Hepatocyte (in vitro differentiated cells): ENCODE results near the gene PPFIBP2. TPM values are rescaled to one million over a fixed set of nuclear protein-coding genes. Genes with fewer than 3 reads are reported as not detected.

Experiments
- DNase-seq: peaks from one replicate; pipeline ENCODE4 v3.0.0-alpha.2; 2016; ENCODE audit warnings: low spot score
- H2AFZ ChIP-seq: fragments of 200-600 bp; sonication (generic); 2 replicates; pipeline ENCODE4 v1.6.0; 2016; ENCODE audit warnings: antibody characterized with exemption, mild to moderate bottlenecking
- H3K27ac ChIP-seq: fragments of 200-600 bp; sonication (generic); 2 replicates; pipeline ENCODE4 v1.5.1; 2016; ENCODE audit warnings: mild to moderate bottlenecking
- H3K27me3 ChIP-seq: fragments of 200-600 bp; sonication (generic); 2 replicates; pipeline ENCODE4 v1.6.1; 2016
- H3K36me3 ChIP-seq: fragments of 200-600 bp; sonication (generic); replicated peaks from 2 replicates; pipeline ENCODE4 v1.5.1; 2016; ENCODE audit warnings: low read depth; ENCODE audit not compliant: insufficient read depth
- H3K4me1 ChIP-seq: fragments of 200-600 bp; sonication (generic); 2 replicates; pipeline ENCODE4 v1.5.1; 2016; ENCODE audit warnings: mild to moderate bottlenecking, moderate library complexity; ENCODE audit not compliant: insufficient read depth
- H3K4me2 ChIP-seq: fragments of 200-600 bp; sonication (generic); 2 replicates; pipeline ENCODE4 v1.6.0; 2016
- H3K4me3 ChIP-seq: fragments of 200-600 bp; sonication (generic); 2 replicates; pipeline ENCODE4 v1.5.1; 2016; ENCODE audit warnings: mild to moderate bottlenecking
- H3K79me2 ChIP-seq: fragments of 200-600 bp; sonication (generic); 2 replicates; pipeline ENCODE4 v1.6.0; 2017; ENCODE audit warnings: mild to moderate bottlenecking
- H3K9me2 ChIP-seq: fragments of 200-600 bp; sonication (generic); replicated peaks from 2 replicates; pipeline ENCODE4 v1.6.0; 2017; ENCODE audit warnings: mild to moderate bottlenecking; ENCODE audit not compliant: insufficient read depth
- H3K9me3 ChIP-seq: fragments of 200-600 bp; sonication (generic); 2 replicates; pipeline ENCODE4 v1.5.1; 2016; ENCODE audit warnings: low read depth, mild to moderate bottlenecking
- H4K20me1 ChIP-seq: fragments of 200-600 bp; sonication (generic); 2 replicates; pipeline ENCODE4 v1.6.0; 2016; ENCODE audit warnings: mild to moderate bottlenecking; ENCODE audit not compliant: insufficient read depth, poor library complexity, severe bottlenecking
- CTCF ChIP-seq: fragments of 200-600 bp; sonication (generic); IDR thresholded peaks from 2 replicates; pipeline ENCODE4 v1.5.1; 2016; ENCODE audit warnings: antibody characterized with exemption, mild to moderate bottlenecking; ENCODE audit not compliant: poor library complexity
- EZH2 ChIP-seq: fragments of 200-600 bp; sonication (generic); IDR thresholded peaks from 2 replicates; pipeline ENCODE4 v1.6.1; 2016; ENCODE audit warnings: antibody characterized with exemption, mild to moderate bottlenecking, borderline replicate concordance
- EZH2phosphoT487 ChIP-seq: fragments of 200-600 bp; sonication (generic); IDR thresholded peaks from one replicate; pipeline ENCODE4 v1.6.1; 2018; ENCODE audit warnings: antibody characterized with exemption, mild to moderate bottlenecking, low read depth, moderate library complexity; ENCODE audit not compliant: unreplicated experiment, severe bottlenecking
- WGBS: methylation state at CpG from one replicate; pipeline ENCODE4 v1.1.6; 2016; ENCODE audit warnings: low lambda C conversion rate; ENCODE audit errors: missing lambda C conversion rate; 5-methylcytosine and 5-hydroxymethylcytosine counted together
- polyA plus RNA-seq: library from polyadenylated mRNA; unstranded; fragments of >200 nt; fragmentation: Nextera tagmentation; extraction: Ambion mirVana; gene quantifications from 2 replicates; pipeline ENCODE4 v1.2.1, GENCODE V29; 2016
- total RNA-seq: library from RNA; depleted of rRNA; stranded (reverse); fragments of >200 nt; gene quantifications from 2 replicates; pipeline ENCODE4 v1.2.3, GENCODE V29; 2014

The PPFIBP2 gene
- total and polyA plus RNA-seq, 2 experiments from 2014 or later: 33.9 to 55.8 TPM

DNA sequence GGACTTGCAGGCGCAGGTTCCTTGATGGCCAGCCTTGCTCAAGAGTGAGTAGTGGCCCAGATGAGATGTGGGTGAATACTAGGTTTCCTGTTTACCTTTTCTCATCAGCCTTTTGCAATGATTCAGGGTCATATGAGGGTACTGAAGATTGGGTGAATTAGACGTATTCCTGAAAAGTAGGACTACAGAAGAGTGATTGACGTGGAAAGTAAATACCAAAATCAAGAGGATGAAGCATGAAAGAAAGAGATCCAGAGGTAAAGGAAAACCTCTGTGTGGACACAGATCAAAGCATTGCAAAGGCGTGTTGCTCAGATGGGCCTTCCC is 99.6 kb downstream of the PPFIBP2 start:
- 74% methylated on average over 4 of the region's 4 CpGs for WGBS
- Histone ChIP-seq H3K27ac (peak overlapping the region; percentile 85), H4K20me1 (no peaks in the 10 kb centered on the region), H3K79me2 (peaks cover 62% of the 10 kb centered on the region), H3K4me1 (peaks cover 32% of the 10 kb centered on the region), H2AFZ (no peak overlapping the region), H3K36me3 (no peaks in the 10 kb centered on the region), H3K4me2 (peak overlapping the region; percentile 33), H3K4me3 (no peak overlapping the region), H3K9me3 (no peaks in the 10 kb centered on the region), H3K27me3 (no peaks in the 10 kb centered on the region), H3K9me2 (no peaks in the 10 kb centered on the region)
- no peak for TF ChIP-seq EZH2phosphoT487
- no peak for TF ChIP-seq CTCF
- TF ChIP-seq EZH2: no peak
- no peak for DNase-seq

- no peak for DNase-seq
- H2AFZ ChIP-seq: no peak overlapping the region
- H3K27ac ChIP-seq: no peak overlapping the region
- H3K27me3 ChIP-seq: no peaks in the 10 kb centered on the region
- no peaks in the 10 kb centered on the region for H3K9me3 ChIP-seq
- H3K9me2 ChIP-seq: no peaks in the 10 kb centered on the region
- TF ChIP-seq EZH2 (no peak), EZH2phosphoT487 (no peak), CTCF (no peak)
- no peak overlapping the region for H3K4me3 ChIP-seq
- H4K20me1 ChIP-seq: no peaks in the 10 kb centered on the region
- H3K36me3 ChIP-seq: no peaks in the 10 kb centered on the region
- no peak overlapping the region for H3K4me2 ChIP-seq
- peaks cover 32% of the 10 kb centered on the region for H3K4me1 ChIP-seq
- peaks cover 59% of the 10 kb centered on the region for H3K79me2 ChIP-seq
These were observed 100.9 kb downstream of the PPFIBP2 start for GRCh38 chr11:7614656-7615055.

DNA sequence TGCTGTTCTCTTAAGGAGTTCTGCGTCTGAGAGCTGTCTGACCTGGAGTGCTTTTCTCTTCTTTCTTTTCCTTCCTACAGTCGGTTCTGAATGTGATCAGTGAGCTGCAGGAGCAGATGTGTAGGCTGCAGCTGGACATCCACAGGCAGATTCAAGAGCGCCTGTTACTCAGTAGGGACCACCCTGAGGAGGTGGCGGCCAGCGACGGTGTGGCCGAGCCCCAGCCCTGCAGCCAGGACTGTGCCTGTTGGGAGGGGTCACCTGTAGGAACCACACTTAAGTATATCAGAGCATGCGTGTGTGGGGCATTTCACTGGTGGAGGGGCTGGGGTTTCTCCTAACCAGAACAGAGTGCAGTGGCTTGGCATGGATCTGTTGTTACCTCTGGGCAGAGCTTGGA is 103.2 kb downstream of the PPFIBP2 start:
- Histone ChIP-seq H3K4me2 (no peak overlapping the region), H3K4me3 (no peak overlapping the region), H4K20me1 (no peaks in the 10 kb centered on the region), H3K36me3 (no peaks in the 10 kb centered on the region), H2AFZ (no peak overlapping the region), H3K4me1 (peaks cover 18% of the 10 kb centered on the region), H3K27me3 (no peaks in the 10 kb centered on the region), H3K9me2 (no peaks in the 10 kb centered on the region), H3K9me3 (no peaks in the 10 kb centered on the region), H3K79me2 (peaks cover 52% of the 10 kb centered on the region), H3K27ac (no peak overlapping the region)
- whole genome bisulfite sequencing: 96% methylated on average over 8 of the region's 8 CpGs
- TF ChIP-seq CTCF (no peak), EZH2phosphoT487 (no peak), EZH2 (no peak)
- no peak for DNase-seq

GRCh38 chr11:7619322-7619721 is 105.5 kb downstream of the PPFIBP2 start:
- DNase-seq: no peak
- WGBS: 89% methylated on average over 3 of the region's 3 CpGs
- H2AFZ ChIP-seq: no peak overlapping the region
- no peak for TF ChIP-seq EZH2phosphoT487
- no peak for TF ChIP-seq EZH2
- no peak for TF ChIP-seq CTCF
- no peak overlapping the region for H3K4me2 ChIP-seq
- no peaks in the 10 kb centered on the region for H3K9me2 ChIP-seq
- H3K27me3 ChIP-seq: no peaks in the 10 kb centered on the region
- peaks cover 46% of the 10 kb centered on the region for H3K79me2 ChIP-seq
- H3K36me3 ChIP-seq: no peaks in the 10 kb centered on the region
- H3K4me1 ChIP-seq: no peaks in the 10 kb centered on the region
- no peaks in the 10 kb centered on the region for H3K9me3 ChIP-seq
- no peak overlapping the region for H3K4me3 ChIP-seq
- H4K20me1 ChIP-seq: no peaks in the 10 kb centered on the region
- no peak overlapping the region for H3K27ac ChIP-seq
